ENCODE results near the gene FAM124B. TPM values are rescaled to one million over a fixed set of nuclear protein-coding genes. Genes with fewer than 3 reads are reported as not detected.

Gene FAM124B
- total RNA-seq, 1 experiment from 2014 or later = 0.83 TPM

DNA sequence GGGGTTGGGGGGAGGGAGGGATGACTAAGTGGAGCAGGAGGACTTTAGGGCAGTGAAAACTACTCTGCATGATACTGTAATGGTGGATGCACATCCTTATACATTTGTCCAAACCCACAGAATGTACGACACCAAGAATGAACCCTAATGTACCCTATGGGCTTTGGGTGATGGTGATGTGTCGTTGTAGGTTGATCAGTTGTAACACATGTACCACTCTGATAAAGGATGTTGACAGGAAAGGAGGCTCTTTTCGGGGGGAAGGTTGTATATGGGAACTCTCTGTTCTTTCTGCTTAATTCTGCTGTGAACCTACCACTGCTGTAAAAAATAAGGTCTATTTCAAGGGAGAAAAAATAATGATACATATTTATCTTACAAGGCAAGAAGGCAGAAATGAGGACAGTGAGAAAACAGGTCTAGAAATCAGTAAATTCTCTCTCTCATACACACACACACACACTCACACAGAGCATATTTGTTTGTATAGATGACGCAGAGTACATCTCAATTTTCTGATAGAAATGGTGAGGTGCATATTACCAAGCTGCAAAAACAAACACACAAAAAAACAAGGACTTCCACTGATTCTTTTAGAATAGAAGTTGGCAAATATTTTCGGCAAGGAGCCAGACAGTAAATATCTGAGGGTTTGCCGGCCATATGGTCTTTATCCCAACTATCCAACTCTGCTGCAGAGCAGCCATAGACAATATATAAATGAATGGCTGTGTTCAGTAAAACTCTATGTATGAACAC lies 20.2 kb downstream of the FAM124B start:
- no peak overlapping the region for H2AFZ ChIP-seq (ENCODE audit: low read length)
- no peaks in the 10 kb centered on the region for H3K4me1 ChIP-seq (ENCODE audit: insufficient read depth, low read length)
- Mint-ChIP-seq H3K36me3 (ENCODE audit: insufficient read depth in 1 of 3, low read depth in 3 of 3) (no peaks in the 10 kb centered on the region), H3K4me3 (no peak overlapping the region), H3K27me3 (ENCODE audit: low read depth) (no peaks in the 10 kb centered on the region), H3K27ac (no peak overlapping the region), H3K4me1 (0 out of 4 replicates have a peak, but pooled peaks cover 0 to 2% of the 10 kb centered on the region in 2 experiments), H3K9me3 (no peaks in the 10 kb centered on the region)
- no peak overlapping the region for H4K91ac ChIP-seq (ENCODE audit: insufficient read length, low read depth, low read length)
- no peak overlapping the region for H3K4ac ChIP-seq (ENCODE audit: low read depth, low read length)
- no peak overlapping the region for H3K9ac ChIP-seq (ENCODE audit: extremely low read depth, insufficient read length, low read length)
- no peak overlapping the region for H3K27ac ChIP-seq (ENCODE audit: insufficient read length, low read depth, low read length)
- H4K8ac ChIP-seq (replicated peaks; ENCODE audit: insufficient read length, low read depth, low read length) = no peak overlapping the region
- no peak overlapping the region for H2BK12ac ChIP-seq (ENCODE audit: insufficient read length, low read depth, low read length)
- no peaks in the 10 kb centered on the region for H3K79me2 ChIP-seq (ENCODE audit: insufficient read depth, low read length)
- H3K18ac ChIP-seq (ENCODE audit: insufficient read length, low read depth, low read length) = no peak overlapping the region
- no peak for DNase-seq
- H3K79me1 ChIP-seq (ENCODE audit: insufficient read depth, low read depth, low read length, poor library complexity, severe bottlenecking) = no peaks in the 10 kb centered on the region
- no peak overlapping the region for H2AK5ac ChIP-seq (ENCODE audit: insufficient read length, low read length)
- no peak overlapping the region for H3K23ac ChIP-seq (ENCODE audit: insufficient read length, low read depth, low read length)
- no peak overlapping the region for H3K14ac ChIP-seq (ENCODE audit: insufficient read depth, low read length)
- H2BK15ac ChIP-seq (ENCODE audit: low read depth, low read length) = no peak overlapping the region
- H3K9me3 ChIP-seq (ENCODE audit: control insufficient read depth, low read depth, low read length) = no peaks in the 10 kb centered on the region
- WGBS (ENCODE audit: extremely low coverage, insufficient read length, low lambda C conversion rate) = no CpG with 5 or more reads among the region's 6 CpGs
- no peak overlapping the region for H2BK20ac ChIP-seq (ENCODE audit: low read depth, low read length, poor library complexity, severe bottlenecking)
- TF ChIP-seq, protein P1, sequence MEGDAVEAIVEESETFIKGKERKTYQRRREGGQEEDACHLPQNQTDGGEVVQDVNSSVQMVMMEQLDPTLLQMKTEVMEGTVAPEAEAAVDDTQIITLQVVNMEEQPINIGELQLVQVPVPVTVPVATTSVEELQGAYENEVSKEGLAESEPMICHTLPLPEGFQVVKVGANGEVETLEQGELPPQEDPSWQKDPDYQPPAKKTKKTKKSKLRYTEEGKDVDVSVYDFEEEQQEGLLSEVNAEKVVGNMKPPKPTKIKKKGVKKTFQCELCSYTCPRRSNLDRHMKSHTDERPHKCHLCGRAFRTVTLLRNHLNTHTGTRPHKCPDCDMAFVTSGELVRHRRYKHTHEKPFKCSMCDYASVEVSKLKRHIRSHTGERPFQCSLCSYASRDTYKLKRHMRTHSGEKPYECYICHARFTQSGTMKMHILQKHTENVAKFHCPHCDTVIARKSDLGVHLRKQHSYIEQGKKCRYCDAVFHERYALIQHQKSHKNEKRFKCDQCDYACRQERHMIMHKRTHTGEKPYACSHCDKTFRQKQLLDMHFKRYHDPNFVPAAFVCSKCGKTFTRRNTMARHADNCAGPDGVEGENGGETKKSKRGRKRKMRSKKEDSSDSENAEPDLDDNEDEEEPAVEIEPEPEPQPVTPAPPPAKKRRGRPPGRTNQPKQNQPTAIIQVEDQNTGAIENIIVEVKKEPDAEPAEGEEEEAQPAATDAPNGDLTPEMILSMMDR (conservative IDR thresholded peaks at IDR 0.05) = no peak
- no peak overlapping the region for H3T11ph ChIP-seq (ENCODE audit: low read length)
- H4K20me1 ChIP-seq (ENCODE audit: control insufficient read depth, insufficient read depth, insufficient read length) = no peaks in the 10 kb centered on the region
- no peaks in the 10 kb centered on the region for H3K27me3 ChIP-seq (ENCODE audit: insufficient read depth, low read length)
- no peaks in the 10 kb centered on the region for H3K23me2 ChIP-seq (ENCODE audit: insufficient read length, low read depth, low read length, poor library complexity, severe bottlenecking)
- no peak overlapping the region for H3K4me2 ChIP-seq (ENCODE audit: insufficient read depth, insufficient read length, low read length)
- H4K5ac ChIP-seq (ENCODE audit: insufficient read length, low read depth, low read length) = no peak overlapping the region
- H2BK120ac ChIP-seq (ENCODE audit: low read depth, low read length, poor library complexity, severe bottlenecking) = no peak overlapping the region
- no peak overlapping the region for H2BK5ac ChIP-seq (ENCODE audit: insufficient read length, low read length)
- no peak overlapping the region for H3K56ac ChIP-seq (ENCODE audit: insufficient read length, low read depth, low read length)
